ENCODE results near the gene FGF14.
A peak's percentile ranks its signal among the peaks of the same experiment; 100 is the strongest.

Gene FGF14

GRCh38 chr13:101916775-101917474 lies 484.9 kb downstream of the FGF14 start:
- Histone ChIP-seq H3K27ac (ENCODE audit: poor library complexity, severe bottlenecking) (no peak overlapping the region), H3K9me3 (ENCODE audit: severe bottlenecking) (no peaks in the 10 kb centered on the region), H3K36me3 (ENCODE audit: low read depth) (no peaks in the 10 kb centered on the region), H3K27me3 (ENCODE audit: insufficient read depth, poor library complexity, severe bottlenecking) (peaks cover 83% of the 10 kb centered on the region), H3K4me1 (ENCODE audit: insufficient read depth, poor library complexity, severe bottlenecking) (no peaks in the 10 kb centered on the region), H3K4me3 (ENCODE audit: severe bottlenecking) (no peak overlapping the region)
- ATAC-seq (ENCODE audit: low read depth) (0 out of 3 replicates have a peak, but pooled peaks have one; percentile 23), DNase-seq (ENCODE audit: low spot score) (no peak)
- no peak for TF ChIP-seq CTCF (IDR thresholded peaks at IDR 0.05; ENCODE audit: poor library complexity, severe bottlenecking)

DNA sequence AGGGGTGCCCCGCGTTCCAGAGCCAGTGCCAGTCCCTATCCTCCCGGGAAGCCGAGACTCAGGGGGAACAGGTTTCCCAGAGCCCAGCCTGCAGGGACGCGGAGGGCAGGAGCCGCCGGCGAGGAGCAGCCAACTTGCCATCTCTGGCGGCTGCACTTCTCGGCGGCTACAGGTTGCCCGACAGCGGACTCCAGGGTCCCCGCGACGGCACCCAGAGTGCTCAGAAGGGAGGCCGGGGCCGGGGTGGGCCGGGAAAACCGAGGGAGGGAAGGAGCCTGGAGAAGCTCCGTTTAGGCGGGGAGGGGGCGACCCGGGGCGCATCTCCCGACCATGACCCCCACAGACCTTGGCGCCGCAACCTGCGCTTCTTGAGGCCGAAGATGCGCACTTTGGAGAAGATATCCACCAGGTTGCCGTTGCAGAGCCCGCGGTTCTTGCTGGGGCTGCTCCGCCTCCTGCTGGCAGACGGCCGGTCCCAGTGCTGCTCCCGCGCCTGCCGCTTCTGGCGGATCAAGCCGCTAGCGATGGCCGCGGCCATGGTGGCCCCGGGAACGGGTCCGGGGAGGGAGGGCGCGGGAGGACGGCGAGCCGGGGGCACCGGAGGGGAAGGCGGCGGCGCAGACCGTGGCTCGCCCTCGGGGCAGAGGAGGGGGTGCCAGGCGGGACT lies 485.6 kb downstream of the FGF14 start:
- ATAC-seq (ENCODE audit: low read depth): peak; percentile 37; the same call in 1 of the 3 replicates
- Histone ChIP-seq H3K27ac (ENCODE audit: poor library complexity, severe bottlenecking) (no peak overlapping the region), H3K4me3 (ENCODE audit: severe bottlenecking) (no peak overlapping the region), H3K4me1 (ENCODE audit: insufficient read depth, poor library complexity, severe bottlenecking) (no peaks in the 10 kb centered on the region), H3K36me3 (ENCODE audit: low read depth) (no peaks in the 10 kb centered on the region), H3K9me3 (ENCODE audit: severe bottlenecking) (no peaks in the 10 kb centered on the region), H3K27me3 (ENCODE audit: insufficient read depth, poor library complexity, severe bottlenecking) (peaks cover 86% of the 10 kb centered on the region)
- TF ChIP-seq CTCF (IDR thresholded peaks at IDR 0.05; ENCODE audit: poor library complexity, severe bottlenecking): peak; percentile 14
- DNase-seq (ENCODE audit: low spot score): no peak

- H3K27me3 ChIP-seq (ENCODE audit: insufficient read depth, poor library complexity, severe bottlenecking): peaks cover 85% of the 10 kb centered on the region
- H3K9me3 ChIP-seq (ENCODE audit: severe bottlenecking): no peaks in the 10 kb centered on the region
- ATAC-seq (ENCODE audit: low read depth) (peak; percentile 28; the same call in 1 of the 3 replicates), DNase-seq (ENCODE audit: low spot score) (no peak)
- H3K27ac ChIP-seq (ENCODE audit: poor library complexity, severe bottlenecking): no peak overlapping the region
- no peaks in the 10 kb centered on the region for H3K36me3 ChIP-seq (ENCODE audit: low read depth)
- H3K4me1 ChIP-seq (ENCODE audit: insufficient read depth, poor library complexity, severe bottlenecking): no peaks in the 10 kb centered on the region
- H3K4me3 ChIP-seq (ENCODE audit: severe bottlenecking): no peak overlapping the region
- TF ChIP-seq CTCF (IDR thresholded peaks at IDR 0.05; ENCODE audit: poor library complexity, severe bottlenecking): no peak
Observed at GRCh38 chr13:101915755-101916107, 486.1 kb downstream of the FGF14 start.

DNA sequence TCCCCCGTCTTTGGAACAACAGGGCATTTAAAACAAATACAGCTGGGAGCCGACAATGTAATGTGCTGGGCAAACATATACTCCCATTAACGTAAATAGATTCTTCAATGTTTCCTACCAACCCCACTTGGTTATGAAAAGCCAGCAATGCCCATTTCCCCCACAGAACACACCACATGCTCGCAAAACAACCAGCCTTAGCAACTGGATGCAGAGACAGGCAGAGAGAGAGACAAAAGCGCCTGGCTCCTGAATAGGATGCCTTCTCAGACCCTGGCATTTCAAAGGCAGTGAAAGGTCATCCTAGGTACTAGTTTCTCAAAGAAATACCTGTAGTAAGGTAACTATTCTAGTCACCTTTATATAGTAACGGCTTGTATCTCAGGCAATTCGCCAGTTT lies 486.5 kb downstream of the FGF14 start:
- Histone ChIP-seq H3K36me3 (ENCODE audit: low read depth) (no peaks in the 10 kb centered on the region), H3K27ac (ENCODE audit: poor library complexity, severe bottlenecking) (no peak overlapping the region), H3K4me3 (ENCODE audit: severe bottlenecking) (no peak overlapping the region), H3K9me3 (ENCODE audit: severe bottlenecking) (no peaks in the 10 kb centered on the region), H3K27me3 (ENCODE audit: insufficient read depth, poor library complexity, severe bottlenecking) (peaks cover 81% of the 10 kb centered on the region), H3K4me1 (ENCODE audit: insufficient read depth, poor library complexity, severe bottlenecking) (no peaks in the 10 kb centered on the region)
- no peak for DNase-seq (ENCODE audit: low spot score)
- TF ChIP-seq CTCF (IDR thresholded peaks at IDR 0.05; ENCODE audit: poor library complexity, severe bottlenecking): no peak
- ATAC-seq (ENCODE audit: low read depth): no peak

DNA sequence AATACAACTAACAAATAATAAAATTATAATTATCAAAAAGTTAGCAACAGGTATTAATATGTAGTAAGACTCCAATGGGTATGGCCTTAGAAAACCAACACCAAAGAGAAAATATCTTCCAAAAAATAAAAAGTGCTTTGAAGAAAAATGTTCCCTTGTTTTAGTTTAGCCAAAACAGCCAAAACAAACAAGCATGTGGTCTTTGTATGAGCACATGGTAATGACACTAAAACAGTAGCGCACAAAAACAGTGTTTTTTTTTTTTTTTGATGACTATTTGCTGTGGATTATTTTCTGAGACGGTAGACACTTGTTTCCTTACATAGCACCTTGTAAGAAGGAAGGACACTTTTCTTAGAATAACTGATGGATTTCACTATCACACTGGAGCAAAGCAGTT lies 490.1 kb downstream of the FGF14 start:
- no peak for ATAC-seq (ENCODE audit: low read depth)
- no peak overlapping the region for H3K4me3 ChIP-seq (ENCODE audit: severe bottlenecking)

More for the DNA sequence above, 490.1 kb downstream of the FGF14 start:
- Histone ChIP-seq H3K27me3 (ENCODE audit: insufficient read depth, poor library complexity, severe bottlenecking) (peaks cover 49% of the 10 kb centered on the region), H3K9me3 (ENCODE audit: severe bottlenecking) (no peaks in the 10 kb centered on the region), H3K4me1 (ENCODE audit: insufficient read depth, poor library complexity, severe bottlenecking) (no peaks in the 10 kb centered on the region), H3K27ac (ENCODE audit: poor library complexity, severe bottlenecking) (no peak overlapping the region), H3K36me3 (ENCODE audit: low read depth) (no peaks in the 10 kb centered on the region)
- no peak for DNase-seq (ENCODE audit: low spot score)
- no peak for TF ChIP-seq CTCF (IDR thresholded peaks at IDR 0.05; ENCODE audit: poor library complexity, severe bottlenecking)
